Thyroid gland (tissue), 4 donors: Measurements from ENCODE around the gene CLIP1. TPM values are rescaled to one million over a fixed set of nuclear protein-coding genes. Genes with fewer than 3 reads are reported as not detected.

Source experiments
- DNase-seq, 2 donors: peaks; one replicate each; pipeline ENCODE4 v3.0.0-alpha.2; 2019
- H3K27ac ChIP-seq, 3 donors: fragments of 200-600 bp; sonication (generic); 1 replicate in 2 of 3; 2 replicates in 1 of 3; pipeline ENCODE4 v1.5.1; 2016 to 2019; ENCODE audit warnings: mild to moderate bottlenecking in 1 of 3, moderate library complexity in 1 of 3
- H3K27me3 ChIP-seq: fragments of 200-600 bp; sonication (generic); one replicate; pipeline ENCODE4 v1.5.1; 2019
- H3K36me3 ChIP-seq, 2 donors: fragments of 200-600 bp; sonication (generic); one replicate each; pipeline ENCODE4 v1.5.1; 2016 to 2019
- H3K4me1 ChIP-seq, 2 donors: fragments of 200-600 bp; sonication (generic); one replicate each; pipeline ENCODE4 v1.5.1; 2017 to 2019
- H3K4me3 ChIP-seq, 3 donors: fragments of 200-600 bp; sonication (generic); replicated peaks in 1 of 3; 1 replicate in 2 of 3; 2 replicates in 1 of 3; pipeline ENCODE4 v1.5.1; 2016; ENCODE audit warnings: mild to moderate bottlenecking in 1 of 3
- H3K9me3 ChIP-seq: fragments of 200-600 bp; sonication (generic); one replicate; pipeline ENCODE4 v1.5.1; 2017
- POLR2A ChIP-seq, 2 donors: fragments of 450-650 bp; IDR thresholded peaks; one replicate each; pipeline ENCODE4 v1.6.1; 2017; ENCODE audit warnings: antibody characterized with exemption in 2 of 2, mild to moderate bottlenecking in 2 of 2, moderate library complexity in 1 of 2
- WGBS, 2 donors: methylation state at CpG; one replicate each; pipeline ENCODE4 v1.1.5; 2017; 5-methylcytosine and 5-hydroxymethylcytosine counted together
- intact Hi-C: fragments of 100-400 bp; cut with DNase I; formaldehyde crosslinking; loops from one replicate; pipeline ENCODE4 v1.15.1; 2023
- total RNA-seq, 4 donors: library from RNA; depleted of rRNA; stranded (reverse); fragments of >200 nt; gene quantifications; one replicate each; pipeline ENCODE4 v1.2.3, GENCODE V29; 2016
- TF ChIP-seq, protein P1 (sequence below), 6 experiments: fragments of 200-600 bp in 3 of 6; fragments of 450-650 bp in 3 of 6; sonication (generic) in 3 of 6; IDR thresholded peaks; one replicate each; pipeline ENCODE4 v1.5.1; 2016 to 2019; ENCODE audit warnings: antibody characterized with exemption in 6 of 6, mild to moderate bottlenecking in 2 of 6, inconsistent platforms in 1 of 6, moderate library complexity in 1 of 6

CLIP1 gene
- total RNA-seq, 4 donors from 2014 or later, result 118 to 189 (median 143) TPM

DNA sequence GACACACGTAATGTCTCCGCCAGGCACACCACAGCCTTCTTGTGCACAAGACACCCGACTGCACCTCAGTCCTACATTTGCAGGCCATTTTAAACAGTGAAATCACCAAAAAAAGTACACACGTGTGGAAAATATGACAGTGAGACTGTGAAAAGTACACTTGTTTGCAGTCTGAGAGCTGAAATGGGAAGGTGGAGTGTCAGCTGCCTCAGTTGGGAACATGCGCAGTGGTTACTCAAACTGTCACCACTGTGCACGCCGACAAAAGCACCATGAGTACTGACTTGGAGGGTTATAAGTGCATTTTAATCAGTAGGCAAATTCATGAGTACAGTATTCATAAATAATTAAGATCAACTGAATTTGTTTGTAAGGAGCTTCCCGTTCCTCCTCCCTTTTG lies 171.9 kb downstream of the CLIP1 start:
- no peaks in the 10 kb centered on the region for H3K9me3 ChIP-seq
- TF ChIP-seq, protein P1, sequence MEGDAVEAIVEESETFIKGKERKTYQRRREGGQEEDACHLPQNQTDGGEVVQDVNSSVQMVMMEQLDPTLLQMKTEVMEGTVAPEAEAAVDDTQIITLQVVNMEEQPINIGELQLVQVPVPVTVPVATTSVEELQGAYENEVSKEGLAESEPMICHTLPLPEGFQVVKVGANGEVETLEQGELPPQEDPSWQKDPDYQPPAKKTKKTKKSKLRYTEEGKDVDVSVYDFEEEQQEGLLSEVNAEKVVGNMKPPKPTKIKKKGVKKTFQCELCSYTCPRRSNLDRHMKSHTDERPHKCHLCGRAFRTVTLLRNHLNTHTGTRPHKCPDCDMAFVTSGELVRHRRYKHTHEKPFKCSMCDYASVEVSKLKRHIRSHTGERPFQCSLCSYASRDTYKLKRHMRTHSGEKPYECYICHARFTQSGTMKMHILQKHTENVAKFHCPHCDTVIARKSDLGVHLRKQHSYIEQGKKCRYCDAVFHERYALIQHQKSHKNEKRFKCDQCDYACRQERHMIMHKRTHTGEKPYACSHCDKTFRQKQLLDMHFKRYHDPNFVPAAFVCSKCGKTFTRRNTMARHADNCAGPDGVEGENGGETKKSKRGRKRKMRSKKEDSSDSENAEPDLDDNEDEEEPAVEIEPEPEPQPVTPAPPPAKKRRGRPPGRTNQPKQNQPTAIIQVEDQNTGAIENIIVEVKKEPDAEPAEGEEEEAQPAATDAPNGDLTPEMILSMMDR (IDR thresholded peaks at IDR 0.05), result no peak
- no peak for TF ChIP-seq POLR2A (IDR thresholded peaks at IDR 0.05)
- H3K4me3 ChIP-seq, result no peak overlapping the region
- 97% methylated on average over 8 of the region's 8 CpGs for WGBS, 2 donors
- H3K27me3 ChIP-seq, result no peaks in the 10 kb centered on the region
- no peaks in the 10 kb centered on the region for H3K4me1 ChIP-seq
- H3K27ac ChIP-seq, result no peak overlapping the region
- intact Hi-C loops, result no loop called here
- peaks cover 10 to 24% of the 10 kb centered on the region in 2 donors for H3K36me3 ChIP-seq
- DNase-seq, result no peak

DNA sequence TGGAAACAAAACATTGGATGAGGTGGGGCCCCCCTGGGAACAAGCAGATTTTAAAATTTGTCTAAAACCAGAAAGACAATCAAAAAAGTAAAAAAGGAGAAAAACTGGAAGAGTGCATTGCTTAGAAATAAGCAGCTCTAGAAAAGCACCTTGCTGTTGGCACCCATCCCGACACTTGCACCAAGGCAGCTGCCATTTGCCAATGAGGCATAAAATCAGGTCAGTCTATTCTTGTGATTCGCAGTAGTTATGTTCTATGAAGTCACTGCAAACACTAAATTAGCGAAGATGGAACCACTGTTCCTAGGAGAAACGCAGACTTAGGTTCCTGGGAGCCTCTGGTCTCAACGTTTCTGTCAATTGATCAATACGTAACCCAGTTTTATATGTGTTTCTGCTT lies 172.4 kb downstream of the CLIP1 start:
- 93 to 94% methylated on average over 6 of the region's 6 CpGs for WGBS, 2 donors
- Histone ChIP-seq H3K36me3 (peaks cover 10 to 24% of the 10 kb centered on the region in 2 donors), H3K27ac (no peak overlapping the region), H3K9me3 (no peaks in the 10 kb centered on the region), H3K4me1 (no peaks in the 10 kb centered on the region), H3K27me3 (no peaks in the 10 kb centered on the region), H3K4me3 (no peak overlapping the region)
- intact Hi-C loops, result no loop called here
- TF ChIP-seq POLR2A (IDR thresholded peaks at IDR 0.05), result no peak
- TF ChIP-seq, protein P1 (IDR thresholded peaks at IDR 0.05), result no peak
- DNase-seq, result no peak

DNA sequence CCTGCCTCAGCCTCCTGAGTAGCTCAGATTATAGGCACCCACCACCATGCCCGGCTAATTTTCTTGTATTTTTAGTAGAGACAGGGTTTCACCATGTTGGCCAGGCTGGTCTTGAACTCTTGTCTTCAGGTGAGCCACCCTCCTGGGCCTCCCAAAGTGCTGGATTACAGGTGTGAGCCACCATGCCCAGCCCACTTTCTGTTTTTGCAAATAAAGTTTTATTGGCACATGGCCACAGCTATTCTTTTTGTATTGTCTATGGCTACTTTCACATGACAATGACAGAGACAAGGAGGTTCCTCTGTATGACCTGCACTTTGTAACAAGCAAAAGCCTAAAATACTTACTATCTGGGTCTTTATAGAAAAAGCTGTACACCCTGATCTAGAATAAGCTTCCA lies 176.9 kb downstream of the CLIP1 start:
- no peak for DNase-seq
- intact Hi-C loops, result no loop called here
- no peak overlapping the region for H3K27ac ChIP-seq
- TF ChIP-seq, protein P1 (IDR thresholded peaks at IDR 0.05), result no peak
- TF ChIP-seq POLR2A (IDR thresholded peaks at IDR 0.05), result no peak
- no peaks in the 10 kb centered on the region for H3K27me3 ChIP-seq
- 100% methylated on average over 1 of the region's 1 CpG for WGBS, 2 donors
- H3K9me3 ChIP-seq, result no peaks in the 10 kb centered on the region
- no peaks in the 10 kb centered on the region for H3K4me1 ChIP-seq
- H3K4me3 ChIP-seq, result no peak overlapping the region
- H3K36me3 ChIP-seq, result peaks cover 21 to 40% of the 10 kb centered on the region in 2 donors

DNA sequence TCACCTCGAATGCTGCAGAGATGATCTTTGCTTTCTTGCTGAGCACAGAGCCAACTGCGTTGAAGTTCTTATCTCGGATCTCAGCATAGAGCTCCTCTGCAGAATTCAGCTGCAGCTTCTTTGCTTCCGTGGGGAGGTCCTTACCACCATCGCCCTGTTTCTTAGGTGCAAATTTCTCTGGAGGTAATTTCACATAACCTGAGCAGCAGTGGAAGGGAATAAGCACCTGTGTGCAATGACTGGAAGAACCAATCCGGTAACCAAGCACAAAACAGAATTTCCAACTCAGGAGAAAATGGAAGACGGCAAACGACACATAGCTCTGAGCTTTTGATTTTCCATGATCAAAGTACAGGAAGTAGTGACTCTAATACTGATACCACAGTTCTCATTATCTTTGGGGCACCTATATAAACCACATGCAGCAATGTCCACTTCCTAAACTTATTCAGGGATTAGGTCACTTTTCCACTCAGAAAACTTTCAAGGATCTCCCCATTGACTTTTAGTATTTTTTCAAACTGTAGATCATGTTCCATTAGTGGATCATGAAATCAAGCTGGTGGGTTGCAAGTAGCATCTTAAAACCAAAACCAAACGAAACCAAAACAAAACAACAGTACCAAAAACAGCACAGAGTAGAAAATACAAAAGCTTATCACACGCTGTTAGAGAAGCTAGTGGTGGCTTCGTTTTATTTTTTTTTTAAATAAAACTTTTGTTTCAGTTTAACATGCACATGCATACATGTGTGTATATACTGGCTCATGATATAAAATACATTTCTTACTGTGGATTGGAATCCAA lies 177.7 kb downstream of the CLIP1 start:
- no peak overlapping the region for H3K4me3 ChIP-seq
- no peaks in the 10 kb centered on the region for H3K27me3 ChIP-seq
- no peaks in the 10 kb centered on the region for H3K4me1 ChIP-seq
- intact Hi-C loops, result no loop called here
- peaks cover 18 to 32% of the 10 kb centered on the region in 2 donors for H3K36me3 ChIP-seq
- H3K9me3 ChIP-seq, result no peaks in the 10 kb centered on the region
- WGBS, 2 donors, result 87 to 91% methylated on average over 11 of the region's 11 CpGs
- TF ChIP-seq, protein P1 (IDR thresholded peaks at IDR 0.05), result no peak
- TF ChIP-seq POLR2A (IDR thresholded peaks at IDR 0.05), result no peak
- no peak for DNase-seq
- no peak overlapping the region for H3K27ac ChIP-seq

DNA sequence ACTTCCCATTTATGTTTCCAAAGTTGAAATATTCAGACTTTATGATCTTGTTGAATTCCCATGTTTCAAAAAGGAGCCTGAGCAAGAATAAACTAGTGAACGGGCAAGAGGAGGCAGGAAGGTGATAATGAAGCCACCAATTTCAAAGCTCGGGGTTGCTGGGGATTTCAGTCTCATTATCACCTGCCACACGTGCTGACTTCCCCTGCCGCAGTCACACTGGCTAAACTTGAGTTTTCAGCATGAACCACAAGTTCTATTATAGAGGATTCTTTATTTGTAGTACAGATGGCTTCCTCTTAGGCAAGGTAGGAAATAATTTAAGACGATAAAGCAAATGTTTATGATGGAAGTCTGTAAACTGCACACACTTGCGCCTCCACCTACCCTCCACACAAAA lies 178.5 kb downstream of the CLIP1 start:
- Histone ChIP-seq H3K36me3 (peaks cover 11 to 28% of the 10 kb centered on the region in 2 donors), H3K27ac (no peak overlapping the region), H3K4me1 (no peaks in the 10 kb centered on the region), H3K9me3 (no peaks in the 10 kb centered on the region), H3K4me3 (no peak overlapping the region), H3K27me3 (no peaks in the 10 kb centered on the region)
- TF ChIP-seq, protein P1 (IDR thresholded peaks at IDR 0.05), result no peak
- no peak for TF ChIP-seq POLR2A (IDR thresholded peaks at IDR 0.05)
- intact Hi-C loops, result no loop called here
- no peak for DNase-seq
- WGBS, 2 donors, result 89 to 90% methylated on average over 6 of the region's 6 CpGs
